ENCODE data around the gene WDR75. TPM values are rescaled to one million over a fixed set of nuclear protein-coding genes. Genes with fewer than 3 reads are reported as not detected.

Gene WDR75
- polyA plus RNA-seq, 3 donors = 3.9 to 20.7 (median 5.8) TPM

DNA sequence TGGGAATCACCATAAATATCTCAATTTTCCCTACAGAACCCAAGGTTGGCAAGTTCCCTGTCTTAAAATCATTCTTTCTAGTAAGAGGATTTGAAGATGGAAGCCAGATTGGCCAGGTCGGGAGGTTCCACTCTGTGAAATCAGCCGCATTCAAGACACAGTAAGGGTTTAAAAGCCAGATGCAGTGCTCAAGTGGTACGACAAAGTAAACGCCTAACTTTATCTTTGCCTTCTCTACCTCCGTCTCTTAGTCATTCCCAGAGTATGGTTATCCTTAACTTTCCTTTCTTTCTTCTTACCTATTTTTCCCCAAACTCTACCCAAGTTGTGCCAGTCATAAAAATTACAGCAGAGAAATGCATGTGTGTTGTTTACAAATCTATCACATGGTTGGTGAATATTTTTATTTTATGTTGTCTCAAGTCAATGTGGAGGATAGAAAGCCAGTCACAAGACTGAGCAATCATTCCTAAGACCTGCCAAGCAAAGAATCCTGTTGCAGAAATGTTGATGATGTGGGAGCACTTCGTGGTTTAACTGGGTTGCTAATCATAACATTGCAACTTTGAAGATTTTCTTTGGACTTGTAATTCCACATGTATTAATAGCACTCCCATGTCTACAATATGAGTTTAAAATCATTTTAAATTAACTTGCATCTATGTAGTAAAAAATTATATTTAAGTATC lies 76.7 kb downstream of the WDR75 start:
- H3K4me3 Mint-ChIP-seq = no peak overlapping the region
- peaks cover 0 to 3% of the 10 kb centered on the region in 2 donors for H3K36me3 Mint-ChIP-seq
- Histone ChIP-seq H2AFZ (ENCODE audit: insufficient read depth, low read depth, low read length, poor library complexity, severe bottlenecking) (peak overlapping the region; percentile 3), H3K36me3 (replicated peaks in 1 of 2; ENCODE audit: control insufficient read depth in 1 of 2, insufficient read depth in 2 of 2, low read length in 2 of 2) (no peaks in the 10 kb centered on the region), H3K4me1 (ENCODE audit: control insufficient read depth in 1 of 2, insufficient read depth in 2 of 2, low read length in 2 of 2) (peaks cover 40 to 49% of the 10 kb centered on the region in 2 donors), H3K4me3 (replicated peaks in 1 of 3; ENCODE audit: low read depth in 2 of 3, low read length in 3 of 3) (no peak overlapping the region), H3K9me3 (replicated peaks in 1 of 2; ENCODE audit: control insufficient read depth in 1 of 2, insufficient read depth in 1 of 2, low read length in 2 of 2) (no peaks in the 10 kb centered on the region), H3K27me3 (ENCODE audit: control insufficient read depth in 2 of 2, insufficient read depth in 2 of 2, low read length in 2 of 2) (no peaks in the 10 kb centered on the region), H3K9ac (ENCODE audit: insufficient read depth, low read length, poor library complexity, severe bottlenecking) (no peak overlapping the region), H3K4me2 (replicated peaks; ENCODE audit: extremely low read depth, low read length, poor library complexity, severe bottlenecking) (no peak overlapping the region), H3K27ac (ENCODE audit: low read depth in 1 of 2, low read length in 2 of 2) (peak overlapping the region in 1 of 2 donors; percentile 67), H3K79me2 (ENCODE audit: insufficient read depth, low read length) (no peaks in the 10 kb centered on the region), H4K20me1 (ENCODE audit: insufficient read depth, low read length) (no peaks in the 10 kb centered on the region)
- H3K9me3 Mint-ChIP-seq = peaks cover 0 to 6% (median 2%) of the 10 kb centered on the region in 7 donors
- peak overlapping the region in 2 of 7 donors; percentile 2 for H3K27ac Mint-ChIP-seq
- WGBS (ENCODE audit: insufficient coverage) = 100% methylated on average over 4 of the region's 6 CpGs
- H3K27me3 Mint-ChIP-seq (ENCODE audit: low read depth in 3 of 3) = no peaks in the 10 kb centered on the region
- DNase-seq = no peak
- intact Hi-C loops (cut with micrococcal nuclease) = no loop called here
- TF ChIP-seq, protein P1, sequence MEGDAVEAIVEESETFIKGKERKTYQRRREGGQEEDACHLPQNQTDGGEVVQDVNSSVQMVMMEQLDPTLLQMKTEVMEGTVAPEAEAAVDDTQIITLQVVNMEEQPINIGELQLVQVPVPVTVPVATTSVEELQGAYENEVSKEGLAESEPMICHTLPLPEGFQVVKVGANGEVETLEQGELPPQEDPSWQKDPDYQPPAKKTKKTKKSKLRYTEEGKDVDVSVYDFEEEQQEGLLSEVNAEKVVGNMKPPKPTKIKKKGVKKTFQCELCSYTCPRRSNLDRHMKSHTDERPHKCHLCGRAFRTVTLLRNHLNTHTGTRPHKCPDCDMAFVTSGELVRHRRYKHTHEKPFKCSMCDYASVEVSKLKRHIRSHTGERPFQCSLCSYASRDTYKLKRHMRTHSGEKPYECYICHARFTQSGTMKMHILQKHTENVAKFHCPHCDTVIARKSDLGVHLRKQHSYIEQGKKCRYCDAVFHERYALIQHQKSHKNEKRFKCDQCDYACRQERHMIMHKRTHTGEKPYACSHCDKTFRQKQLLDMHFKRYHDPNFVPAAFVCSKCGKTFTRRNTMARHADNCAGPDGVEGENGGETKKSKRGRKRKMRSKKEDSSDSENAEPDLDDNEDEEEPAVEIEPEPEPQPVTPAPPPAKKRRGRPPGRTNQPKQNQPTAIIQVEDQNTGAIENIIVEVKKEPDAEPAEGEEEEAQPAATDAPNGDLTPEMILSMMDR (IDR thresholded peaks at IDR 0.05) = no peak
- H3K4me1 Mint-ChIP-seq = peaks cover 57% of the 10 kb centered on the region

DNA sequence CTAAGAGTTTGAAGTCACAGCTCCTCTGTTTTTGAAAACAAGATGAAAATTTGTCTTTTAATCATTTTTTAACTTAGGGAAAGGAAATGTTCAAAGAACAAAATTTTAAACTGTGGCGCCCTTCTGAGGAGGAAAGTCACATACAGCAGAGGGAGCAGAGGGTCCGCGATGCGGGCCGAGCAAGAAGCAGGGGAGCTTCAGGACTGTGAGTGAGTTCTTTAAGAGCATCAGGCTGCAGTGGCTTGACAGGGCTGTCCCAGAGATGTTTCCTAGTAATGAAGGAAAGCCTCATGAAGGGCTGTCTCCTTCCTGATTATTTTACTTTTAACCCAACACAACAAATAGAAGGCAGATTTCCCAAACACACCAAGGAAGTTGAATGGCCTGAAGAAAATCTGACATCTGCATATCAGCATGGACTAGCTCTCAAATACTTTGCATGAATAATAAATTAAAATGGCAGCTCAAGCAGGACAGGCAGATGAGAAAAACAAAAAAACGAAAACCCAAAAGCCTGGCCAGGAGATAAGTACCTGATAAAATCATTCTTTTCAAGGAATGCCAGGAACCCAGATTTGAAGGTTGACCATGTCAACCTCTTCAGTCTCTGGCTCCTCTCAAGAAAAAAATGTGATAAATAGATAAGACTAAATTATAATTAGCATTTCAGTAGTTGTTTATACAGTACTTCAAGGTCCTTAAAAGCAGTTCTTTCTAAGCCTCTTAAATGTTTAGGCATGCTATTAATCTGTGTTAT lies 78.5 kb downstream of the WDR75 start:
- Mint-ChIP-seq H3K4me1 (peaks cover 39% of the 10 kb centered on the region), H3K4me3 (no peak overlapping the region), H3K36me3 (peaks cover 0 to 3% of the 10 kb centered on the region in 2 donors), H3K9me3 (peaks cover 0 to 9% (median 2%) of the 10 kb centered on the region in 7 donors), H3K27ac (no peak overlapping the region), H3K27me3 (ENCODE audit: low read depth in 3 of 3) (no peaks in the 10 kb centered on the region)
- Histone ChIP-seq H3K79me2 (ENCODE audit: insufficient read depth, low read length) (no peaks in the 10 kb centered on the region), H3K4me3 (replicated peaks in 1 of 3; ENCODE audit: low read depth in 2 of 3, low read length in 3 of 3) (no peak overlapping the region), H3K27ac (ENCODE audit: low read depth in 1 of 2, low read length in 2 of 2) (no peak overlapping the region), H3K9me3 (replicated peaks in 1 of 2; ENCODE audit: control insufficient read depth in 1 of 2, insufficient read depth in 1 of 2, low read length in 2 of 2) (no peaks in the 10 kb centered on the region), H3K27me3 (ENCODE audit: control insufficient read depth in 2 of 2, insufficient read depth in 2 of 2, low read length in 2 of 2) (no peaks in the 10 kb centered on the region), H3K4me2 (replicated peaks; ENCODE audit: extremely low read depth, low read length, poor library complexity, severe bottlenecking) (no peak overlapping the region), H3K9ac (ENCODE audit: insufficient read depth, low read length, poor library complexity, severe bottlenecking) (no peak overlapping the region), H4K20me1 (ENCODE audit: insufficient read depth, low read length) (no peaks in the 10 kb centered on the region), H3K4me1 (ENCODE audit: control insufficient read depth in 1 of 2, insufficient read depth in 2 of 2, low read length in 2 of 2) (peaks cover 23 to 32% of the 10 kb centered on the region in 2 donors), H2AFZ (ENCODE audit: insufficient read depth, low read depth, low read length, poor library complexity, severe bottlenecking) (no peak overlapping the region), H3K36me3 (replicated peaks in 1 of 2; ENCODE audit: control insufficient read depth in 1 of 2, insufficient read depth in 2 of 2, low read length in 2 of 2) (no peaks in the 10 kb centered on the region)
- DNase-seq = no peak
- intact Hi-C loops (cut with micrococcal nuclease) = no loop called here
- TF ChIP-seq, protein P1 (IDR thresholded peaks at IDR 0.05) = no peak
- WGBS (ENCODE audit: insufficient coverage) = 95% methylated on average over 5 of the region's 6 CpGs

All from CD14-positive monocyte (primary cell).